ENCODE data around the gene CHRD. TPM values are rescaled to one million over a fixed set of nuclear protein-coding genes. Genes with fewer than 3 reads are reported as not detected.

Gene CHRD
- total and polyA plus RNA-seq, 9 of the 15 experiments (the other 6 are each of a cell fraction or from before 2014, with no cell fraction given) = 0.11 to 1.3 (median 0.59) TPM; not detected in 3

GRCh38 chr3:184333190-184333589 lies 46.7 kb upstream of the CHRD start (continued):
- TF ChIP-seq AFF1 (IDR thresholded peaks at IDR 0.05; ENCODE audit: low read depth in 1 of 2, partially characterized antibody in 2 of 2) (no peak), JUND (IDR thresholded peaks at IDR 0.05; ENCODE audit: borderline replicate concordance, low read depth, low read length) (no peak), JUND (tag; IDR thresholded peaks at IDR 0.05; ENCODE audit: borderline replicate concordance, low read depth, low read length) (peak; percentile 17; the same call in 1 of the 3 replicates), POLR2A (conservative IDR thresholded peaks at IDR 0.05) (0 out of 2 replicates have a peak, but pooled peaks have one; percentile 5), ZNF592 (IDR thresholded peaks at IDR 0.05) (0 out of 2 replicates have a peak, but pooled peaks have one; percentile 19), NR2C1 (IDR thresholded peaks at IDR 0.05) (no peak), NR2C1 (tag; IDR thresholded peaks at IDR 0.05) (no peak), TEAD2 (tag; IDR thresholded peaks at IDR 0.05) (no peak), TGIF2 (CRISPR knock-in tag; IDR thresholded peaks at IDR 0.05) (no peak), ZNF589 (CRISPR knock-in tag; IDR thresholded peaks at IDR 0.05; ENCODE audit: low read depth) (no peak), RFX1 (IDR thresholded peaks at IDR 0.05) (no peak), TCF3 (CRISPR knock-in tag; IDR thresholded peaks at IDR 0.05) (peak; percentile 40; the same call in 1 of the 2 replicates), BCOR (IDR thresholded peaks at IDR 0.05) (no peak), RBFOX2 (IDR thresholded peaks at IDR 0.05; ENCODE audit: low read depth, low read length) (no peak), RBM15 (IDR thresholded peaks at IDR 0.05; ENCODE audit: insufficient read depth, low read length) (no peak)

Data from K562 (cell line).